Islet precursor cell (in vitro differentiated cells): ENCODE data around the gene NYNRIN.
"Not testable (repeated sequence)": the region's sequence is repeated elsewhere in the genome, so short reads cannot be mapped to it uniquely, and the experiment has no call there.

ENCODE experiments used
- DNase-seq: peaks from one replicate; pipeline ENCODE4 v3.0.0-alpha.2; 2018

Gene NYNRIN

GRCh38 chr14:24434676-24435075 lies 35.9 kb downstream of the NYNRIN start:
- DNase-seq, result no peak

GRCh38 chr14:24435192-24435810 lies 36.5 kb downstream of the NYNRIN start:
- DNase-seq, result no peak

GRCh38 chr14:24435998-24436354 lies 37.2 kb downstream of the NYNRIN start:
- no peak for DNase-seq

GRCh38 chr14:24436355-24437019 lies 37.7 kb downstream of the NYNRIN start:
- DNase-seq, result no peak

- no peak for DNase-seq
These were observed 38.4 kb downstream of the NYNRIN start for GRCh38 chr14:24437020-24437735.

GRCh38 chr14:24437736-24438067 lies 38.9 kb downstream of the NYNRIN start:
- no peak for DNase-seq

- no peak for DNase-seq
These were observed 39.7 kb downstream of the NYNRIN start for GRCh38 chr14:24438223-24439097.

GRCh38 chr14:24439257-24439656 lies 40.5 kb downstream of the NYNRIN start:
- no peak for DNase-seq

- DNase-seq, result no peak
These were observed 41.2 kb downstream of the NYNRIN start for GRCh38 chr14:24439830-24440605.

GRCh38 chr14:24440606-24441399 lies 42.0 kb downstream of the NYNRIN start:
- DNase-seq, result no peak

- DNase-seq, result no peak
These were observed 42.7 kb downstream of the NYNRIN start for GRCh38 chr14:24441485-24441884.

- no peak for DNase-seq
These were observed 43.1 kb downstream of the NYNRIN start for GRCh38 chr14:24441904-24442239.

- DNase-seq, result peak; percentile 99
These were observed 43.6 kb downstream of the NYNRIN start, which contains the start of gene SDR39U1 for GRCh38 chr14:24442240-24443052. SDR39U1 (minus strand) TSS chr14:24442776; CDS start chr14:24442769, 7 bp downstream.

- no peak for DNase-seq
These were observed 44.4 kb downstream of the NYNRIN start for GRCh38 chr14:24443053-24443665.

GRCh38 chr14:24450828-24451227 lies 52.0 kb downstream of the NYNRIN start:
- DNase-seq, result not testable (repeated sequence)

GRCh38 chr14:24456980-24457379 lies 58.2 kb downstream of the NYNRIN start:
- no peak for DNase-seq

GRCh38 chr14:24458736-24459135 lies 59.9 kb downstream of the NYNRIN start:
- no peak for DNase-seq

- no peak for DNase-seq
These were observed 60.5 kb downstream of the NYNRIN start for GRCh38 chr14:24459331-24459730.

- no peak for DNase-seq
These were observed 62.5 kb downstream of the NYNRIN start for GRCh38 chr14:24461336-24461735.
